Erythroblast (primary cell): ENCODE results near the gene PLPPR1.

ENCODE experiments used
- GATA1 ChIP-seq: IDR thresholded peaks from 2 replicates; pipeline ENCODE4 v1.6.1; 2011; ENCODE audit warnings: low read depth, mild to moderate bottlenecking, control low read depth, low read length, moderate library complexity
- POLR2A ChIP-seq: IDR thresholded peaks from 2 replicates; pipeline ENCODE4 v1.6.1; 2011; ENCODE audit warnings: mild to moderate bottlenecking, low read length

DNA sequence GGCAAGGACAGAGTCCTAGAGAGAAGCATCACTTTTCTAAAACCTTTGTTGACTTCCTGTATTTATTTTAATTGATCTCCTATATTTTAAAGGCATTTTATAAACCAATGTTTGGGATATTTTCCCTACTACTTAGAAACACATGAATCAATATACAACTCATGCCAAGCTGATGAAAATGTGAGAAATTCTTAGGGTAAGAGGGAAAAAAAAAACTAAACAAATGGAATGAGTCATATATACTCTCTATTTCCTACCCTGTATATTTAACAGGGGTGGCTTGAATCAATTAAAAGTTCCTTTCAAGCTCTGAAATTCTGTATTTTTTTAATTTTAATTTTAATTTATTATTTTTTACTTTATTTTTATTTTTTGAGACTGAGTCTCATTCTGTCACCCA, 336.7 kb downstream of the PLPPR1 start:
- no peak for TF ChIP-seq POLR2A
- TF ChIP-seq GATA1, result no peak
